HepG2 (cell line): Measurements from ENCODE around the gene P2RY11.

Experiments used
- TF ChIP-seq, protein P1 (sequence below): IDR thresholded peaks from 2 replicates; pipeline ENCODE4 v1.6.1; 2016; ENCODE audit warnings: missing compliant biosample characterization, missing genetic modification reagents, borderline replicate concordance
- TF ChIP-seq, protein P2 (sequence below): sonication (generic); formaldehyde crosslinking; IDR thresholded peaks from 2 replicates; pipeline ENCODE4 v1.5.0; 2020; ENCODE audit warnings: mild to moderate bottlenecking, missing genetic modification reagents, moderate library complexity
- TF ChIP-seq, protein P3 (sequence below): sonication (generic); formaldehyde crosslinking; IDR thresholded peaks from 2 replicates; pipeline ENCODE4 v1.5.1; 2020; ENCODE audit warnings: missing genetic modification reagents, mild to moderate bottlenecking, borderline replicate concordance
- TF ChIP-seq, protein P4 (sequence below): sonication (generic); formaldehyde crosslinking; conservative IDR thresholded peaks from 2 replicates; pipeline ENCODE4 v1.4.0; 2020; ENCODE audit warnings: missing genetic modification reagents
- TF ChIP-seq, protein P5 (sequence below): sonication (generic); formaldehyde crosslinking; IDR thresholded peaks from 2 replicates; pipeline ENCODE4 v1.4.0; 2020; ENCODE audit warnings: missing genetic modification reagents, borderline replicate concordance

DNA sequence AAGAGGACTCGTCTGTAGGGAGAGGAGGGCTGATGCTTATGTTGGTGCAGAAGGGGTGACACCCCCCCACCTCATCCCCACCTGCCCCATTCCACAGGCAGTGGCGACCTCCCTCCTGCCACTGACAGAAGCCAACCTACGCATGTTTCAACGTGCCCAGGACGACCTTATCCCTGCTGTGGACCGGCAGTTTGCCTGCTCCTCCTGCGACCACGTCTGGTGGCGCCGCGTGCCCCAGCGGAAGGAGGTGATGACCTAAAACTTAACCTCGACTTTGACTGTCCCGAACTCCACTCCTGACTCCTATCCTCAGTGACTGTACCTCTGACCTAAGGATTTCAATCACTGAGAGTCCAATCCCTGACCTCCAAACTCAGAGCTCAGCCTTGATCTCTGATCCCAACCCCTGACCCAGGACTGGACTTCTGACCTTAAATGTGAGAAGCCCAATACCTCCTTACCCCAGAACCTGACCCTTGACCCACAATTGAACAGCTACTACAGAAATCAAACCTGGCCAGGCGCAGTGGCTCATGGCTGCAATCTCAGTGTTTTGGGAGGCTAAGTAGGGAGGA, 21.6 kb upstream of the P2RY11 start:
- TF ChIP-seq, protein P1, sequence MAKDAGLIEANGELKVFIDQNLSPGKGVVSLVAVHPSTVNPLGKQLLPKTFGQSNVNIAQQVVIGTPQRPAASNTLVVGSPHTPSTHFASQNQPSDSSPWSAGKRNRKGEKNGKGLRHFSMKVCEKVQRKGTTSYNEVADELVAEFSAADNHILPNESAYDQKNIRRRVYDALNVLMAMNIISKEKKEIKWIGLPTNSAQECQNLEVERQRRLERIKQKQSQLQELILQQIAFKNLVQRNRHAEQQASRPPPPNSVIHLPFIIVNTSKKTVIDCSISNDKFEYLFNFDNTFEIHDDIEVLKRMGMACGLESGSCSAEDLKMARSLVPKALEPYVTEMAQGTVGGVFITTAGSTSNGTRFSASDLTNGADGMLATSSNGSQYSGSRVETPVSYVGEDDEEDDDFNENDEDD (CRISPR knock-in tag): no peak
- TF ChIP-seq, protein P2, sequence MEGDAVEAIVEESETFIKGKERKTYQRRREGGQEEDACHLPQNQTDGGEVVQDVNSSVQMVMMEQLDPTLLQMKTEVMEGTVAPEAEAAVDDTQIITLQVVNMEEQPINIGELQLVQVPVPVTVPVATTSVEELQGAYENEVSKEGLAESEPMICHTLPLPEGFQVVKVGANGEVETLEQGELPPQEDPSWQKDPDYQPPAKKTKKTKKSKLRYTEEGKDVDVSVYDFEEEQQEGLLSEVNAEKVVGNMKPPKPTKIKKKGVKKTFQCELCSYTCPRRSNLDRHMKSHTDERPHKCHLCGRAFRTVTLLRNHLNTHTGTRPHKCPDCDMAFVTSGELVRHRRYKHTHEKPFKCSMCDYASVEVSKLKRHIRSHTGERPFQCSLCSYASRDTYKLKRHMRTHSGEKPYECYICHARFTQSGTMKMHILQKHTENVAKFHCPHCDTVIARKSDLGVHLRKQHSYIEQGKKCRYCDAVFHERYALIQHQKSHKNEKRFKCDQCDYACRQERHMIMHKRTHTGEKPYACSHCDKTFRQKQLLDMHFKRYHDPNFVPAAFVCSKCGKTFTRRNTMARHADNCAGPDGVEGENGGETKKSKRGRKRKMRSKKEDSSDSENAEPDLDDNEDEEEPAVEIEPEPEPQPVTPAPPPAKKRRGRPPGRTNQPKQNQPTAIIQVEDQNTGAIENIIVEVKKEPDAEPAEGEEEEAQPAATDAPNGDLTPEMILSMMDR (CRISPR knock-in tag): no peak
- TF ChIP-seq, protein P3, sequence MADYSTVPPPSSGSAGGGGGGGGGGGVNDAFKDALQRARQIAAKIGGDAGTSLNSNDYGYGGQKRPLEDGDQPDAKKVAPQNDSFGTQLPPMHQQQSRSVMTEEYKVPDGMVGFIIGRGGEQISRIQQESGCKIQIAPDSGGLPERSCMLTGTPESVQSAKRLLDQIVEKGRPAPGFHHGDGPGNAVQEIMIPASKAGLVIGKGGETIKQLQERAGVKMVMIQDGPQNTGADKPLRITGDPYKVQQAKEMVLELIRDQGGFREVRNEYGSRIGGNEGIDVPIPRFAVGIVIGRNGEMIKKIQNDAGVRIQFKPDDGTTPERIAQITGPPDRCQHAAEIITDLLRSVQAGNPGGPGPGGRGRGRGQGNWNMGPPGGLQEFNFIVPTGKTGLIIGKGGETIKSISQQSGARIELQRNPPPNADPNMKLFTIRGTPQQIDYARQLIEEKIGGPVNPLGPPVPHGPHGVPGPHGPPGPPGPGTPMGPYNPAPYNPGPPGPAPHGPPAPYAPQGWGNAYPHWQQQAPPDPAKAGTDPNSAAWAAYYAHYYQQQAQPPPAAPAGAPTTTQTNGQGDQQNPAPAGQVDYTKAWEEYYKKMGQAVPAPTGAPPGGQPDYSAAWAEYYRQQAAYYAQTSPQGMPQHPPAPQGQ (CRISPR knock-in tag): no peak
- TF ChIP-seq, protein P4, sequence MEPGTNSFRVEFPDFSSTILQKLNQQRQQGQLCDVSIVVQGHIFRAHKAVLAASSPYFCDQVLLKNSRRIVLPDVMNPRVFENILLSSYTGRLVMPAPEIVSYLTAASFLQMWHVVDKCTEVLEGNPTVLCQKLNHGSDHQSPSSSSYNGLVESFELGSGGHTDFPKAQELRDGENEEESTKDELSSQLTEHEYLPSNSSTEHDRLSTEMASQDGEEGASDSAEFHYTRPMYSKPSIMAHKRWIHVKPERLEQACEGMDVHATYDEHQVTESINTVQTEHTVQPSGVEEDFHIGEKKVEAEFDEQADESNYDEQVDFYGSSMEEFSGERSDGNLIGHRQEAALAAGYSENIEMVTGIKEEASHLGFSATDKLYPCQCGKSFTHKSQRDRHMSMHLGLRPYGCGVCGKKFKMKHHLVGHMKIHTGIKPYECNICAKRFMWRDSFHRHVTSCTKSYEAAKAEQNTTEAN (CRISPR knock-in tag): no peak
- TF ChIP-seq, protein P5, sequence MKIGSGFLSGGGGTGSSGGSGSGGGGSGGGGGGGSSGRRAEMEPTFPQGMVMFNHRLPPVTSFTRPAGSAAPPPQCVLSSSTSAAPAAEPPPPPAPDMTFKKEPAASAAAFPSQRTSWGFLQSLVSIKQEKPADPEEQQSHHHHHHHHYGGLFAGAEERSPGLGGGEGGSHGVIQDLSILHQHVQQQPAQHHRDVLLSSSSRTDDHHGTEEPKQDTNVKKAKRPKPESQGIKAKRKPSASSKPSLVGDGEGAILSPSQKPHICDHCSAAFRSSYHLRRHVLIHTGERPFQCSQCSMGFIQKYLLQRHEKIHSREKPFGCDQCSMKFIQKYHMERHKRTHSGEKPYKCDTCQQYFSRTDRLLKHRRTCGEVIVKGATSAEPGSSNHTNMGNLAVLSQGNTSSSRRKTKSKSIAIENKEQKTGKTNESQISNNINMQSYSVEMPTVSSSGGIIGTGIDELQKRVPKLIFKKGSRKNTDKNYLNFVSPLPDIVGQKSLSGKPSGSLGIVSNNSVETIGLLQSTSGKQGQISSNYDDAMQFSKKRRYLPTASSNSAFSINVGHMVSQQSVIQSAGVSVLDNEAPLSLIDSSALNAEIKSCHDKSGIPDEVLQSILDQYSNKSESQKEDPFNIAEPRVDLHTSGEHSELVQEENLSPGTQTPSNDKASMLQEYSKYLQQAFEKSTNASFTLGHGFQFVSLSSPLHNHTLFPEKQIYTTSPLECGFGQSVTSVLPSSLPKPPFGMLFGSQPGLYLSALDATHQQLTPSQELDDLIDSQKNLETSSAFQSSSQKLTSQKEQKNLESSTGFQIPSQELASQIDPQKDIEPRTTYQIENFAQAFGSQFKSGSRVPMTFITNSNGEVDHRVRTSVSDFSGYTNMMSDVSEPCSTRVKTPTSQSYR (CRISPR knock-in tag): no peak
